ENCODE results near the gene CARD19.
A peak's percentile ranks its signal among the peaks of the same experiment; 100 is the strongest.

Gene CARD19

GRCh38 chr9:93061791-93062763, 33.9 kb upstream of the CARD19 start:
- no peak for DNase-seq (ENCODE audit: low read depth in 2 of 2)

- peak; percentile 71 to 77 for DNase-seq (ENCODE audit: low read depth in 2 of 2)
Measured at GRCh38 chr9:93064392-93065134, 31.5 kb upstream of the CARD19 start.

GRCh38 chr9:93065135-93065720, 30.8 kb upstream of the CARD19 start:
- no peak for DNase-seq (ENCODE audit: low read depth in 2 of 2)

GRCh38 chr9:93066978-93067603, 28.9 kb upstream of the CARD19 start:
- DNase-seq (ENCODE audit: low read depth in 2 of 2), result no peak

- DNase-seq (ENCODE audit: low read depth in 2 of 2), result no peak
Measured at GRCh38 chr9:93068956-93069355, 27.1 kb upstream of the CARD19 start.

GRCh38 chr9:93071464-93071863, 24.6 kb upstream of the CARD19 start:
- DNase-seq (ENCODE audit: low read depth in 2 of 2), result no peak

- no peak for DNase-seq (ENCODE audit: low read depth in 2 of 2)
Measured at GRCh38 chr9:93072383-93072795, 23.6 kb upstream of the CARD19 start.

GRCh38 chr9:93076101-93076791, 19.8 kb upstream of the CARD19 start:
- no peak for DNase-seq (ENCODE audit: low read depth in 2 of 2)

- DNase-seq (ENCODE audit: low read depth in 2 of 2), result no peak
Measured at GRCh38 chr9:93076792-93077128, 19.3 kb upstream of the CARD19 start.

GRCh38 chr9:93077367-93077766, 18.6 kb upstream of the CARD19 start:
- DNase-seq (ENCODE audit: low read depth in 2 of 2), result no peak

GRCh38 chr9:93077811-93078210, 18.2 kb upstream of the CARD19 start:
- DNase-seq (ENCODE audit: low read depth in 2 of 2), result no peak

- DNase-seq (ENCODE audit: low read depth in 2 of 2), result no peak
Measured at GRCh38 chr9:93079371-93079770, 16.6 kb upstream of the CARD19 start.

GRCh38 chr9:93080406-93080805, 15.6 kb upstream of the CARD19 start:
- no peak for DNase-seq (ENCODE audit: low read depth in 2 of 2)

- no peak for DNase-seq (ENCODE audit: low read depth in 2 of 2)
Measured at GRCh38 chr9:93081081-93081529, 14.9 kb upstream of the CARD19 start.

- DNase-seq (ENCODE audit: low read depth in 2 of 2), result no peak
Measured at GRCh38 chr9:93081931-93082330, 14.1 kb upstream of the CARD19 start.

- DNase-seq (ENCODE audit: low read depth in 2 of 2), result no peak
Measured at GRCh38 chr9:93082841-93083411, 13.1 kb upstream of the CARD19 start.

GRCh38 chr9:93083592-93084470, 12.2 kb upstream of the CARD19 start:
- no peak for DNase-seq (ENCODE audit: low read depth in 2 of 2)

GRCh38 chr9:93084471-93084881, 11.5 kb upstream of the CARD19 start:
- no peak for DNase-seq (ENCODE audit: low read depth in 2 of 2)

GRCh38 chr9:93085676-93086075, 10.3 kb upstream of the CARD19 start:
- no peak for DNase-seq (ENCODE audit: low read depth in 2 of 2)

All from activated CD8-positive, alpha-beta memory T cell treated with anti-CD3 and anti-CD28 coated beads for 4 hours (primary cell).